ENCODE data around the gene ATXN10.

ATXN10 gene

GRCh38 chr22:45750626-45751025 is 79.0 kb downstream of the ATXN10 start:
- no peak for TF ChIP-seq CTCF (IDR thresholded peaks at IDR 0.05)

- TF ChIP-seq CTCF (IDR thresholded peaks at IDR 0.05), result no peak
Measured at GRCh38 chr22:45752036-45752435, 80.4 kb downstream of the ATXN10 start.

- TF ChIP-seq CTCF (IDR thresholded peaks at IDR 0.05), result no peak
Measured at GRCh38 chr22:45754822-45755221, 83.2 kb downstream of the ATXN10 start.

GRCh38 chr22:45756558-45756957 is 84.9 kb downstream of the ATXN10 start:
- TF ChIP-seq CTCF (IDR thresholded peaks at IDR 0.05), result no peak

- no peak for TF ChIP-seq CTCF (IDR thresholded peaks at IDR 0.05)
Measured at GRCh38 chr22:45757068-45757467, 85.4 kb downstream of the ATXN10 start.

GRCh38 chr22:45757936-45758335 is 86.3 kb downstream of the ATXN10 start:
- TF ChIP-seq CTCF (IDR thresholded peaks at IDR 0.05), result no peak

- TF ChIP-seq CTCF (IDR thresholded peaks at IDR 0.05), result no peak
Measured at GRCh38 chr22:45758603-45759002, 87.0 kb downstream of the ATXN10 start.

GRCh38 chr22:45760682-45761081 is 89.0 kb downstream of the ATXN10 start:
- TF ChIP-seq CTCF (IDR thresholded peaks at IDR 0.05), result no peak

Data from LNCAP (cell line).